ENCODE measurements around the gene CHMP6. TPM values are rescaled to one million over a fixed set of nuclear protein-coding genes. Genes with fewer than 3 reads are reported as not detected.

Gene CHMP6
- polyA plus RNA-seq, 3 donors = 20.3 to 44.8 (median 44.1) TPM

DNA sequence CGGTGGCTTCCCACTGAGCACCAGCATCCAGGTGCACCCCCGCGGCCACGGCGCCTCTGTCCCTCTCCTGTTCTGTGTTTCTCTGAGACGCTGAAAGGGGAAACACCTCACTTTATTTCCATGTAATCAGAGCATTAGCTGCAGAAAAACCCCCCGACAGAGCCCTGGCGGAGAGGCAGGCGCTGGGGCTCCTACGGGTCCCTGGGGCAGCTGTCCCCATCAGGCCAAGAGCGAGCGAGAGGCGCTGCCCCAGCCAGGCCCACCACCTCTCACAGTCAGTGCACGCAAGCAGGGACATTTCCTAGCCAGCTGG is 27.1 kb upstream of the CHMP6 start:
- intact Hi-C loops (cut with micrococcal nuclease) = no loop called here
- Histone ChIP-seq H2AFZ (ENCODE audit: insufficient read depth, low read depth, low read length, poor library complexity, severe bottlenecking) (no peak overlapping the region), H3K4me1 (ENCODE audit: control insufficient read depth in 1 of 2, insufficient read depth in 2 of 2, low read length in 2 of 2) (peaks cover 1 to 6% of the 10 kb centered on the region in 2 donors), H4K20me1 (ENCODE audit: insufficient read depth, low read length) (no peaks in the 10 kb centered on the region), H3K4me3 (replicated peaks in 1 of 3; ENCODE audit: low read depth in 2 of 3, low read length in 3 of 3) (no peak overlapping the region), H3K9me3 (replicated peaks in 1 of 2; ENCODE audit: control insufficient read depth in 1 of 2, insufficient read depth in 1 of 2, low read length in 2 of 2) (no peaks in the 10 kb centered on the region), H3K79me2 (ENCODE audit: insufficient read depth, low read length) (no peaks in the 10 kb centered on the region), H3K9ac (ENCODE audit: insufficient read depth, low read length, poor library complexity, severe bottlenecking) (no peak overlapping the region), H3K36me3 (replicated peaks in 1 of 2; ENCODE audit: control insufficient read depth in 1 of 2, insufficient read depth in 2 of 2, low read length in 2 of 2) (peaks cover 0 to 7% of the 10 kb centered on the region in 2 donors), H3K27ac (ENCODE audit: low read depth in 1 of 2, low read length in 2 of 2) (no peak overlapping the region), H3K4me2 (replicated peaks; ENCODE audit: extremely low read depth, low read length, poor library complexity, severe bottlenecking) (no peak overlapping the region), H3K27me3 (ENCODE audit: control insufficient read depth in 2 of 2, insufficient read depth in 2 of 2, low read length in 2 of 2) (no peaks in the 10 kb centered on the region)
- Mint-ChIP-seq H3K4me3 (peak overlapping the region in 1 of 2 donors; percentile 9), H3K9me3 (peaks cover 0 to 1% (median 0%) of the 10 kb centered on the region in 7 donors), H3K27ac (peak overlapping the region in 1 of 7 donors; percentile 46), H3K4me1 (peaks cover 5% of the 10 kb centered on the region), H3K36me3 (peaks cover 14 to 31% of the 10 kb centered on the region in 2 donors), H3K27me3 (ENCODE audit: low read depth in 3 of 3) (peaks cover 0 to 9% (median 1%) of the 10 kb centered on the region in 3 donors)
- no peak for DNase-seq
- 96% methylated on average over 7 of the region's 14 CpGs for WGBS (ENCODE audit: insufficient coverage)
- TF ChIP-seq, protein P1, sequence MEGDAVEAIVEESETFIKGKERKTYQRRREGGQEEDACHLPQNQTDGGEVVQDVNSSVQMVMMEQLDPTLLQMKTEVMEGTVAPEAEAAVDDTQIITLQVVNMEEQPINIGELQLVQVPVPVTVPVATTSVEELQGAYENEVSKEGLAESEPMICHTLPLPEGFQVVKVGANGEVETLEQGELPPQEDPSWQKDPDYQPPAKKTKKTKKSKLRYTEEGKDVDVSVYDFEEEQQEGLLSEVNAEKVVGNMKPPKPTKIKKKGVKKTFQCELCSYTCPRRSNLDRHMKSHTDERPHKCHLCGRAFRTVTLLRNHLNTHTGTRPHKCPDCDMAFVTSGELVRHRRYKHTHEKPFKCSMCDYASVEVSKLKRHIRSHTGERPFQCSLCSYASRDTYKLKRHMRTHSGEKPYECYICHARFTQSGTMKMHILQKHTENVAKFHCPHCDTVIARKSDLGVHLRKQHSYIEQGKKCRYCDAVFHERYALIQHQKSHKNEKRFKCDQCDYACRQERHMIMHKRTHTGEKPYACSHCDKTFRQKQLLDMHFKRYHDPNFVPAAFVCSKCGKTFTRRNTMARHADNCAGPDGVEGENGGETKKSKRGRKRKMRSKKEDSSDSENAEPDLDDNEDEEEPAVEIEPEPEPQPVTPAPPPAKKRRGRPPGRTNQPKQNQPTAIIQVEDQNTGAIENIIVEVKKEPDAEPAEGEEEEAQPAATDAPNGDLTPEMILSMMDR (IDR thresholded peaks at IDR 0.05) = no peak

- no peak overlapping the region for H3K27ac Mint-ChIP-seq
- H3K4me3 Mint-ChIP-seq = no peak overlapping the region
- WGBS (ENCODE audit: insufficient coverage) = 95% methylated on average over 31 of the region's 36 CpGs
Observed at GRCh38 chr17:80964859-80965580, 26.6 kb upstream of the CHMP6 start.

More at GRCh38 chr17:80964859-80965580, 26.6 kb upstream of the CHMP6 start:
- Histone ChIP-seq H3K9ac (ENCODE audit: insufficient read depth, low read length, poor library complexity, severe bottlenecking) (no peak overlapping the region), H3K27me3 (ENCODE audit: control insufficient read depth in 2 of 2, insufficient read depth in 2 of 2, low read length in 2 of 2) (no peaks in the 10 kb centered on the region), H4K20me1 (ENCODE audit: insufficient read depth, low read length) (no peaks in the 10 kb centered on the region), H2AFZ (ENCODE audit: insufficient read depth, low read depth, low read length, poor library complexity, severe bottlenecking) (no peak overlapping the region), H3K36me3 (replicated peaks in 1 of 2; ENCODE audit: control insufficient read depth in 1 of 2, insufficient read depth in 2 of 2, low read length in 2 of 2) (peaks cover 0 to 7% of the 10 kb centered on the region in 2 donors), H3K27ac (ENCODE audit: low read depth in 1 of 2, low read length in 2 of 2) (no peak overlapping the region), H3K9me3 (replicated peaks in 1 of 2; ENCODE audit: control insufficient read depth in 1 of 2, insufficient read depth in 1 of 2, low read length in 2 of 2) (no peaks in the 10 kb centered on the region), H3K79me2 (ENCODE audit: insufficient read depth, low read length) (no peaks in the 10 kb centered on the region), H3K4me1 (ENCODE audit: control insufficient read depth in 1 of 2, insufficient read depth in 2 of 2, low read length in 2 of 2) (peaks cover 5 to 10% of the 10 kb centered on the region in 2 donors), H3K4me3 (replicated peaks in 1 of 3; ENCODE audit: low read depth in 2 of 3, low read length in 3 of 3) (no peak overlapping the region), H3K4me2 (replicated peaks; ENCODE audit: extremely low read depth, low read length, poor library complexity, severe bottlenecking) (no peak overlapping the region)
- no peak for DNase-seq
- Mint-ChIP-seq H3K9me3 (peaks cover 0 to 1% (median 0%) of the 10 kb centered on the region in 7 donors), H3K27me3 (ENCODE audit: low read depth in 3 of 3) (peaks cover 0 to 11% (median 5%) of the 10 kb centered on the region in 3 donors), H3K4me1 (peaks cover 9% of the 10 kb centered on the region), H3K36me3 (peaks cover 14 to 31% of the 10 kb centered on the region in 2 donors)
- TF ChIP-seq, protein P1 (IDR thresholded peaks at IDR 0.05) = no peak
- intact Hi-C loops (cut with micrococcal nuclease) = no loop called here

Measured in CD14-positive monocyte (primary cell).